Measurements from ENCODE around the gene LRRC63.

The LRRC63 gene

GRCh38 chr13:46172531-46172991 is 39.2 kb upstream of the LRRC63 start:
- TF ChIP-seq CTCF (IDR thresholded peaks at IDR 0.05; ENCODE audit: insufficient read depth, low read depth, low read length, missing control alignments), result no peak
- H3K4me3 ChIP-seq (ENCODE audit: low read depth, low read length), result peak overlapping the region; percentile 47
- peak; percentile 83 for DNase-seq (ENCODE audit: low read depth)

DNA sequence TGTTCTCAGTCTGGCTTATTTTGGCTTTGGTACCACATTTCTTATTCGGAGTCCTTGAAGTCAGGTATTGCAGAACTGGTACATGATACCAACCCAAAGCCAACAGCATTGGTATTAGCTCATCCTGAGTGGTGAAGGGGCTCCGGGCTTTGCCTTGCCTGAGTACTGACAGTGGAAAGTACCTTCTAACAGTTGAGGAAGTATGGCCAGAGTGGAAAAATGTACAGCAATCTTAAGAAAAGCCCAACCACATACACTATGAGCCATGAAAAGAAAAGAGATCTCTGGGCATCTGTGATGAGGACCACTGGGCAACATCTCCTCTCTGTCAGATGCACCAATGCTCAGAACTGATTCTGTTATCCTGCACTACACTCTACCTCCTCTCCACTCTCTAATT is 38.1 kb upstream of the LRRC63 start:
- peak overlapping the region; percentile 95 for H3K4me3 ChIP-seq (ENCODE audit: low read depth, low read length)
- no peak for TF ChIP-seq CTCF (IDR thresholded peaks at IDR 0.05; ENCODE audit: insufficient read depth, low read depth, low read length, missing control alignments)

DNA sequence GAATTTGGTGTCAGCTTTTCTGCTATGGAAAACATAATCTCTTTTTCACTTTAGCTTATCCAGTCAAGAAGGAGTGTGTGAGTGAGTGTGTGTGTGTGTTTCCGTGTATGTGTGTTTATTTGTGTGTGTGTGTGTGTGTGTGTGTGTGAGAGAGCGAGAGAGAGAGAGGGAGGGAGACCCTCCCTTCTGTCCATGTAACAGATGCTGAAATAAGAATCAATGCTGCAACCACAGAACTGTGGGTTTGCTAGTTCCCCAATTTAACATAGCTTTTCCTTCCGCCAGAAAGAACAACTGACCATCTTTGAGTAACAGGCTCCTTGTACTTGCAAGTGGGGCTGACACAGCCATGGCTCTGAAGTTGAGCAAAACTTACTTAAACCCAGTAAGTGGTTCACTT is 35.0 kb upstream of the LRRC63 start:
- peak; percentile 87 for DNase-seq (ENCODE audit: low read depth)
- H3K4me3 ChIP-seq (ENCODE audit: low read depth, low read length), result peak overlapping the region; percentile 95
- no peak for TF ChIP-seq CTCF (IDR thresholded peaks at IDR 0.05; ENCODE audit: insufficient read depth, low read depth, low read length, missing control alignments)

More for the DNA sequence above, 38.1 kb upstream of the LRRC63 start:
- peak; percentile 76 for DNase-seq (ENCODE audit: low read depth)

- DNase-seq (ENCODE audit: low read depth), result no peak
- no peak for TF ChIP-seq CTCF (IDR thresholded peaks at IDR 0.05; ENCODE audit: insufficient read depth, low read depth, low read length, missing control alignments)
- peak overlapping the region; percentile 95 for H3K4me3 ChIP-seq (ENCODE audit: low read depth, low read length)
Measured at GRCh38 chr13:46178143-46178542, 33.6 kb upstream of the LRRC63 start.

DNA sequence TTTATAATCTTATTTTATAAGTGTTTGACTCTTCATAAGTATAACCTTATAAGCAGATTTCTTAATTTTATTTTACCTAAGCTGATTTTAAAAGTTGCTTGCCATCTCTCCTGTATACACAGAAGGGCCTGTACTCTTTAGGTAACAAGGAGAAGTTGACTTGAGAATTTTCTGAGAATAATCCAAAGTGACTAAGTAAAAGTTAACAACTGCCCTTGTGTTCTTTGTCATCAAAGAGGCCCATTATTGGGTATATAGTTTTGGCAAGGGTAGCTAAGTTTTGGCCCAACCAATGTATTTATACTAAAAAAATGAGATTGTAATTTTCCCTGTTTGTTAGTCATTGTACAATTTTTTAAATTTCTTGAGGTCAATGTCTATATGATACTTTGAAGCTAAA is 32.9 kb upstream of the LRRC63 start:
- H3K4me3 ChIP-seq (ENCODE audit: low read depth, low read length), result peak overlapping the region; percentile 95
- no peak for TF ChIP-seq CTCF (IDR thresholded peaks at IDR 0.05; ENCODE audit: insufficient read depth, low read depth, low read length, missing control alignments)
- DNase-seq (ENCODE audit: low read depth), result no peak

DNA sequence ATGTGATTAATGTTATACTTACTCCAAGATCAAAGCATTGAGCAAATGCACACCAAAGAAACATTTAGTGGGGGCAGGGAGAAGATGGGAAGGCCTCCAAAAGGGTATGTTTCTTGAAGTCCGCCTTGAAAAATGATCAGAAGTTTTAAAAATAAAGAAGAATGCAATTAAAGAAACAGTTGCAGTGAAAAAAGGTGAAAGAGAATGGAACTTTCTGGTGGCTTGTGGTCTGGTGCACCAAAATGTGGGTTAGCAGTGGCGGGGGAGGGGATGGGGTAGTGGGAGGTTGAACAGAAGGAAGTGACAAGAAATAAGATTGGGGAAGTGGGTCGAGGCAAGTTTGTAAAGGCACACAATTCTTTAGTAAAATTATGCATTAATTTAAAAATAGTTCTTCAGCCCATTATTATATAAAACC is 32.2 kb upstream of the LRRC63 start:
- TF ChIP-seq CTCF (IDR thresholded peaks at IDR 0.05; ENCODE audit: insufficient read depth, low read depth, low read length, missing control alignments), result no peak
- peak; percentile 81 for DNase-seq (ENCODE audit: low read depth)
- H3K4me3 ChIP-seq (ENCODE audit: low read depth, low read length), result peak overlapping the region; percentile 95

Measured in GM12865 (cell line).